ENCODE data around the gene CKS1B.

Gene CKS1B

GRCh38 chr1:155016231-155016831 lies 41.9 kb downstream of the CKS1B start:
- no peak for DNase-seq

GRCh38 chr1:155017041-155017945 lies 42.8 kb downstream of the CKS1B start:
- peak; percentile 92 to 94 for DNase-seq

- no peak for DNase-seq
These were observed 43.5 kb downstream of the CKS1B start for GRCh38 chr1:155017946-155018316.

GRCh38 chr1:155018617-155019348 lies 44.3 kb downstream of the CKS1B start:
- no peak for DNase-seq

- DNase-seq: no peak
These were observed 45.1 kb downstream of the CKS1B start for GRCh38 chr1:155019377-155020245.

GRCh38 chr1:155022136-155022926 lies 47.9 kb downstream of the CKS1B start:
- DNase-seq: no peak

GRCh38 chr1:155022927-155023236 lies 48.4 kb downstream of the CKS1B start:
- no peak for DNase-seq

GRCh38 chr1:155023627-155024026 lies 49.1 kb downstream of the CKS1B start:
- DNase-seq: no peak

GRCh38 chr1:155024315-155024714 lies 49.8 kb downstream of the CKS1B start:
- no peak for DNase-seq

- no peak for DNase-seq
These were observed 51.7 kb downstream of the CKS1B start for GRCh38 chr1:155026154-155026553.

GRCh38 chr1:155026588-155026987 lies 52.1 kb downstream of the CKS1B start:
- no peak for DNase-seq
